Smooth muscle cell (in vitro differentiated cells): Measurements from ENCODE around the gene DIS3L2. TPM values are rescaled to one million over a fixed set of nuclear protein-coding genes. Genes with fewer than 3 reads are reported as not detected.

Experiments
- DNase-seq: peaks from one replicate; lab custom pipeline; 2025; ENCODE audit not compliant: unreplicated experiment; lab: John Stamatoyannopoulos, UW
- H2AFZ ChIP-seq: fragments of 200-600 bp; sonication (generic); 2 replicates; pipeline ENCODE4 v1.6.0; 2016; ENCODE audit warnings: antibody characterized with exemption, low read depth, mild to moderate bottlenecking
- H3F3A ChIP-seq: fragments of 200-600 bp; sonication (generic); 2 replicates; pipeline ENCODE4 v1.6.0; 2017; ENCODE audit warnings: antibody characterized with exemption, low read depth
- H3K27ac ChIP-seq: fragments of 200-600 bp; sonication (generic); 2 replicates; pipeline ENCODE4 v1.5.1; 2016; ENCODE audit warnings: low read depth, mild to moderate bottlenecking
- H3K27me3 ChIP-seq: fragments of 200-600 bp; sonication (generic); 2 replicates; pipeline ENCODE4 v1.6.1; 2016; ENCODE audit warnings: low read depth, mild to moderate bottlenecking
- H3K36me3 ChIP-seq: fragments of 200-600 bp; sonication (generic); 2 replicates; pipeline ENCODE4 v1.5.1; 2016; ENCODE audit warnings: low read depth
- H3K4me1 ChIP-seq: fragments of 200-600 bp; sonication (generic); 2 replicates; pipeline ENCODE4 v1.5.1; 2016; ENCODE audit warnings: low read depth
- H3K4me2 ChIP-seq: fragments of 200-600 bp; sonication (generic); 2 replicates; pipeline ENCODE4 v1.6.0; 2016; ENCODE audit warnings: mild to moderate bottlenecking
- H3K4me3 ChIP-seq: fragments of 200-600 bp; sonication (generic); 2 replicates; pipeline ENCODE4 v1.5.1; 2016; ENCODE audit warnings: mild to moderate bottlenecking
- H3K79me2 ChIP-seq: fragments of 200-600 bp; sonication (generic); 2 replicates; pipeline ENCODE4 v1.6.0; 2016; ENCODE audit warnings: low read depth, mild to moderate bottlenecking
- H3K9ac ChIP-seq: fragments of 200-600 bp; sonication (generic); 2 replicates; pipeline ENCODE4 v1.6.0; 2016; ENCODE audit warnings: low read depth
- H3K9me3 ChIP-seq: fragments of 200-600 bp; sonication (generic); replicated peaks from 2 replicates; pipeline ENCODE4 v1.5.1; 2016; ENCODE audit warnings: low read depth
- H4K20me1 ChIP-seq: fragments of 200-600 bp; sonication (generic); 2 replicates; pipeline ENCODE4 v1.6.0; 2016; ENCODE audit warnings: low read depth
- CTCF ChIP-seq: fragments of 200-600 bp; sonication (generic); IDR thresholded peaks from 2 replicates; pipeline ENCODE4 v1.5.1; 2017; ENCODE audit warnings: borderline replicate concordance, mild to moderate bottlenecking, antibody characterized with exemption; ENCODE audit not compliant: insufficient read depth, poor library complexity, severe bottlenecking
- WGBS: methylation state at CpG from one replicate; pipeline ENCODE4 v1.1.7; 2016; ENCODE audit warnings: low lambda C conversion rate; 5-methylcytosine and 5-hydroxymethylcytosine counted together
- polyA plus RNA-seq: library from polyadenylated mRNA; unstranded; fragments of >200 nt; fragmentation: Nextera tagmentation; extraction: Ambion mirVana; gene quantifications from 2 replicates; pipeline ENCODE4 v1.2.1, GENCODE V29; 2016
- total RNA-seq: library from RNA; depleted of rRNA; stranded (reverse); fragments of >200 nt; gene quantifications from 2 replicates; pipeline ENCODE4 v1.2.3, GENCODE V29; 2014

The DIS3L2 gene
- total and polyA plus RNA-seq, 2 experiments from 2014 or later: 11.4 to 25.2 TPM

- H3K4me3 ChIP-seq: no peak overlapping the region
- H3K79me2 ChIP-seq: no peaks in the 10 kb centered on the region
- no peak for DNase-seq
- peaks cover 6% of the 10 kb centered on the region for H3K4me1 ChIP-seq
- peaks cover 54% of the 10 kb centered on the region for H3K27me3 ChIP-seq
- no peaks in the 10 kb centered on the region for H3K9me3 ChIP-seq
- no peak overlapping the region for H2AFZ ChIP-seq
- no peak overlapping the region for H3K27ac ChIP-seq
- no peak for TF ChIP-seq CTCF
- H4K20me1 ChIP-seq: no peaks in the 10 kb centered on the region
- no peak overlapping the region for H3K9ac ChIP-seq
- H3F3A ChIP-seq: no peaks in the 10 kb centered on the region
- H3K36me3 ChIP-seq: no peaks in the 10 kb centered on the region
- 95% methylated on average over 8 of the region's 8 CpGs for WGBS
- H3K4me2 ChIP-seq: no peak overlapping the region
Measured at GRCh38 chr2:231930593-231931281, 30.8 kb upstream of the DIS3L2 start.

- DNase-seq: no peak
- Histone ChIP-seq H3K4me1 (no peaks in the 10 kb centered on the region), H3K4me2 (no peak overlapping the region), H2AFZ (no peak overlapping the region), H3K4me3 (no peak overlapping the region), H4K20me1 (no peaks in the 10 kb centered on the region), H3K27me3 (peaks cover 46% of the 10 kb centered on the region), H3K9ac (no peak overlapping the region), H3F3A (no peaks in the 10 kb centered on the region), H3K27ac (no peak overlapping the region), H3K9me3 (no peaks in the 10 kb centered on the region), H3K79me2 (no peaks in the 10 kb centered on the region), H3K36me3 (no peaks in the 10 kb centered on the region)
- TF ChIP-seq CTCF: no peak
- WGBS: 84% methylated on average over 7 of the region's 7 CpGs
Measured at GRCh38 chr2:231931481-231931915, 30.0 kb upstream of the DIS3L2 start.

GRCh38 chr2:231932711-231932970, 28.9 kb upstream of the DIS3L2 start:
- 73% methylated on average over 3 of the region's 3 CpGs for WGBS
- no peaks in the 10 kb centered on the region for H3K36me3 ChIP-seq
- H3K4me2 ChIP-seq: no peak overlapping the region
- no peak overlapping the region for H3K9ac ChIP-seq
- no peaks in the 10 kb centered on the region for H3K9me3 ChIP-seq
- no peak for TF ChIP-seq CTCF
- H3K27me3 ChIP-seq: peaks cover 35% of the 10 kb centered on the region
- no peaks in the 10 kb centered on the region for H3K4me1 ChIP-seq
- no peak for DNase-seq
- no peaks in the 10 kb centered on the region for H3F3A ChIP-seq
- H3K27ac ChIP-seq: no peak overlapping the region
- no peaks in the 10 kb centered on the region for H3K79me2 ChIP-seq
- H2AFZ ChIP-seq: no peak overlapping the region
- no peak overlapping the region for H3K4me3 ChIP-seq
- no peaks in the 10 kb centered on the region for H4K20me1 ChIP-seq
